Osteoblast (primary cell): Measurements from ENCODE around the gene RAB31. TPM values are rescaled to one million over a fixed set of nuclear protein-coding genes. Genes with fewer than 3 reads are reported as not detected.

Experiments
- DNase-seq: peaks from one replicate; pipeline ENCODE4 v3.0.0; 2011; ENCODE audit warnings: low spot score, mixed read lengths; ENCODE audit not compliant: insufficient read length; ENCODE audit errors: missing footprints
- H2AFZ ChIP-seq: 2 replicates; pipeline ENCODE4 v1.6.0; 2011; ENCODE audit warnings: mild to moderate bottlenecking, low read length
- H3K27ac ChIP-seq: 2 replicates; pipeline ENCODE4 v1.5.1; 2011; ENCODE audit warnings: mild to moderate bottlenecking, low read depth, low read length, moderate library complexity
- H3K27me3 ChIP-seq: 2 replicates; pipeline ENCODE4 v1.6.0; 2012; ENCODE audit warnings: mild to moderate bottlenecking, control low read depth, inconsistent platforms, low read length, moderate library complexity; ENCODE audit not compliant: insufficient read depth
- H3K36me3 ChIP-seq: 2 replicates; pipeline ENCODE4 v1.5.1; 2011; ENCODE audit warnings: mild to moderate bottlenecking, low read length, control low read depth, moderate library complexity; ENCODE audit not compliant: insufficient read depth
- H3K4me1 ChIP-seq: 2 replicates; pipeline ENCODE4 v1.5.1; 2011; ENCODE audit warnings: mild to moderate bottlenecking, low read length, control low read depth, moderate library complexity; ENCODE audit not compliant: insufficient read depth
- H3K4me2 ChIP-seq: 2 replicates; pipeline ENCODE4 v1.6.0; 2011; ENCODE audit warnings: mild to moderate bottlenecking, low read length; ENCODE audit not compliant: insufficient read depth
- H3K4me3 ChIP-seq: fragments of 200-600 bp; sonication (generic); 3 replicates; pipeline ENCODE4 v1.5.1; 2012; ENCODE audit warnings: mild to moderate bottlenecking, low read length, inconsistent platforms; ENCODE audit not compliant: insufficient read depth
- H3K79me2 ChIP-seq: 2 replicates; pipeline ENCODE4 v1.6.0; 2012; ENCODE audit warnings: mild to moderate bottlenecking, low read length, control low read depth, inconsistent platforms; ENCODE audit not compliant: insufficient read depth
- H3K9me3 ChIP-seq: 2 replicates; pipeline ENCODE4 v1.5.1; 2011; ENCODE audit warnings: low read depth, low read length, control low read depth
- H4K20me1 ChIP-seq: 2 replicates; pipeline ENCODE4 v1.6.0; 2012; ENCODE audit warnings: mild to moderate bottlenecking, low read length, control low read depth; ENCODE audit not compliant: insufficient read depth
- total RNA-seq: library from RNA; depleted of rRNA; stranded (reverse); fragments of >200 nt; gene quantifications from 2 replicates; pipeline ENCODE4 v1.2.3, GENCODE V29; 2012
- TF ChIP-seq, protein P1 (sequence below): IDR thresholded peaks from 2 replicates; pipeline ENCODE4 v1.5.1; 2011; ENCODE audit warnings: mild to moderate bottlenecking, low read depth, low read length, moderate library complexity; ENCODE audit errors: extremely low read depth

Gene RAB31
- total RNA-seq, 1 donor, result 120 TPM

GRCh38 chr18:9870431-9871008, 162.4 kb downstream of the RAB31 start:
- Histone ChIP-seq H4K20me1 (no peaks in the 10 kb centered on the region), H3K4me1 (peaks cover 22% of the 10 kb centered on the region), H3K36me3 (no peaks in the 10 kb centered on the region), H3K4me2 (peak overlapping the region; percentile 4), H3K9me3 (peaks cover 2% of the 10 kb centered on the region), H3K4me3 (no peak overlapping the region), H3K79me2 (no peaks in the 10 kb centered on the region), H3K27me3 (no peaks in the 10 kb centered on the region), H2AFZ (peak overlapping the region; percentile 79), H3K27ac (peak overlapping the region; percentile 71)
- TF ChIP-seq, protein P1, sequence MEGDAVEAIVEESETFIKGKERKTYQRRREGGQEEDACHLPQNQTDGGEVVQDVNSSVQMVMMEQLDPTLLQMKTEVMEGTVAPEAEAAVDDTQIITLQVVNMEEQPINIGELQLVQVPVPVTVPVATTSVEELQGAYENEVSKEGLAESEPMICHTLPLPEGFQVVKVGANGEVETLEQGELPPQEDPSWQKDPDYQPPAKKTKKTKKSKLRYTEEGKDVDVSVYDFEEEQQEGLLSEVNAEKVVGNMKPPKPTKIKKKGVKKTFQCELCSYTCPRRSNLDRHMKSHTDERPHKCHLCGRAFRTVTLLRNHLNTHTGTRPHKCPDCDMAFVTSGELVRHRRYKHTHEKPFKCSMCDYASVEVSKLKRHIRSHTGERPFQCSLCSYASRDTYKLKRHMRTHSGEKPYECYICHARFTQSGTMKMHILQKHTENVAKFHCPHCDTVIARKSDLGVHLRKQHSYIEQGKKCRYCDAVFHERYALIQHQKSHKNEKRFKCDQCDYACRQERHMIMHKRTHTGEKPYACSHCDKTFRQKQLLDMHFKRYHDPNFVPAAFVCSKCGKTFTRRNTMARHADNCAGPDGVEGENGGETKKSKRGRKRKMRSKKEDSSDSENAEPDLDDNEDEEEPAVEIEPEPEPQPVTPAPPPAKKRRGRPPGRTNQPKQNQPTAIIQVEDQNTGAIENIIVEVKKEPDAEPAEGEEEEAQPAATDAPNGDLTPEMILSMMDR, result no peak
- no peak for DNase-seq

- H2AFZ ChIP-seq, result peak overlapping the region; percentile 64
- no peak overlapping the region for H3K4me3 ChIP-seq
- no peaks in the 10 kb centered on the region for H3K36me3 ChIP-seq
- no peak overlapping the region for H3K27ac ChIP-seq
- H3K4me2 ChIP-seq, result no peak overlapping the region
- no peak for DNase-seq
- peaks cover 26% of the 10 kb centered on the region for H3K4me1 ChIP-seq
- no peaks in the 10 kb centered on the region for H3K79me2 ChIP-seq
- TF ChIP-seq, protein P1, result no peak
- no peaks in the 10 kb centered on the region for H3K27me3 ChIP-seq
- no peaks in the 10 kb centered on the region for H3K9me3 ChIP-seq
- H4K20me1 ChIP-seq, result no peaks in the 10 kb centered on the region
These were observed 163.2 kb downstream of the RAB31 start for GRCh38 chr18:9871244-9871746.

GRCh38 chr18:9872823-9873222, 164.7 kb downstream of the RAB31 start:
- no peak overlapping the region for H2AFZ ChIP-seq
- H4K20me1 ChIP-seq, result no peaks in the 10 kb centered on the region
- H3K27ac ChIP-seq, result no peak overlapping the region
- H3K4me1 ChIP-seq, result peaks cover 39% of the 10 kb centered on the region
- no peak overlapping the region for H3K4me2 ChIP-seq
- no peak overlapping the region for H3K4me3 ChIP-seq
- no peaks in the 10 kb centered on the region for H3K9me3 ChIP-seq
- no peaks in the 10 kb centered on the region for H3K27me3 ChIP-seq
- TF ChIP-seq, protein P1, result no peak
- H3K36me3 ChIP-seq, result no peaks in the 10 kb centered on the region
- no peaks in the 10 kb centered on the region for H3K79me2 ChIP-seq
- no peak for DNase-seq

GRCh38 chr18:9874728-9875127, 166.6 kb downstream of the RAB31 start:
- peaks cover 28% of the 10 kb centered on the region for H3K4me1 ChIP-seq
- no peaks in the 10 kb centered on the region for H3K27me3 ChIP-seq
- H3K36me3 ChIP-seq, result no peaks in the 10 kb centered on the region
- no peak overlapping the region for H3K27ac ChIP-seq
- H3K4me2 ChIP-seq, result no peak overlapping the region
- H3K79me2 ChIP-seq, result no peaks in the 10 kb centered on the region
- H2AFZ ChIP-seq, result no peak overlapping the region
- no peaks in the 10 kb centered on the region for H3K9me3 ChIP-seq
- H4K20me1 ChIP-seq, result no peaks in the 10 kb centered on the region
- TF ChIP-seq, protein P1, result no peak
- no peak overlapping the region for H3K4me3 ChIP-seq
- no peak for DNase-seq
